GM19468 (cell line): ENCODE results near the gene NUTF2.
"Not testable (repeated sequence)": the region's sequence is repeated elsewhere in the genome, so short reads cannot be mapped to it uniquely, and the experiment has no call there.

ENCODE experiments used
- ATAC-seq: cut with Tn5 transposase; IDR thresholded peaks from one replicate; pipeline ENCODE4 v1.9.1; 2021; ENCODE audit warnings: mild to moderate bottlenecking, moderate library complexity, moderate number of reproducible peaks; ENCODE audit not compliant: unreplicated experiment; ENCODE audit errors: extremely low read depth

Gene NUTF2

GRCh38 chr16:67915496-67915769, 68.7 kb downstream of the NUTF2 start:
- ATAC-seq = not testable (repeated sequence)

- ATAC-seq = no peak
These were observed 69.3 kb downstream of the NUTF2 start for GRCh38 chr16:67915831-67916723.

- ATAC-seq = no peak
These were observed 70.6 kb downstream of the NUTF2 start for GRCh38 chr16:67917140-67917851.

- no peak for ATAC-seq
These were observed 71.1 kb downstream of the NUTF2 start for GRCh38 chr16:67917852-67918236.

GRCh38 chr16:67919622-67920221, 73.0 kb downstream of the NUTF2 start:
- ATAC-seq = no peak
